Activated CD8-positive, alpha-beta T cell treated with anti-CD3 and anti-CD28 coated beads for 36 hours (primary cell): ENCODE results near the gene ZFP36L1. TPM values are rescaled to one million over a fixed set of nuclear protein-coding genes. Genes with fewer than 3 reads are reported as not detected.

Experiments used
- ATAC-seq: fragments of 200-7000 bp; cut with Tn5 transposase; one replicate; pipeline ENCODE4 v1.10.0; 2021; ENCODE audit warnings: mild to moderate bottlenecking, moderate library complexity
- CTCF ChIA-PET: fragments of 350-600 bp; sonication (Branson Sonifier 250); formaldehyde crosslinking; loops from one replicate; lab custom pipeline; 2021; ENCODE audit warnings: antibody characterized with exemption; lab: Charles Lee
- POLR2A ChIA-PET: fragments of 350-600 bp; sonication (Branson Sonifier 250); formaldehyde crosslinking; loops from one replicate; lab custom pipeline; 2021; ENCODE audit warnings: antibody characterized with exemption; lab: Charles Lee
- DNase-seq: peaks from one replicate; pipeline ENCODE4 v3.0.0-alpha.2; 2020
- H3K27ac Mint-ChIP-seq: one replicate; pipeline ENCODE4 v1.8.0; 2021; ENCODE audit warnings: mild to moderate bottlenecking, mixed read lengths
- H3K27me3 Mint-ChIP-seq: one replicate; pipeline ENCODE4 v1.8.0; 2021; ENCODE audit warnings: mixed read lengths
- H3K36me3 Mint-ChIP-seq: one replicate; pipeline ENCODE4 v1.8.0; 2021; ENCODE audit warnings: low read depth, mixed read lengths
- H3K4me1 Mint-ChIP-seq: one replicate; pipeline ENCODE4 v1.8.0; 2021; ENCODE audit warnings: low read depth, mixed read lengths
- H3K4me3 Mint-ChIP-seq: one replicate; pipeline ENCODE4 v1.8.0; 2021; ENCODE audit warnings: mild to moderate bottlenecking, moderate library complexity, mixed read lengths
- H3K9me3 Mint-ChIP-seq: one replicate; pipeline ENCODE4 v1.8.0; 2021; ENCODE audit warnings: mixed read lengths
- CTCF ChIP-seq: fragments of 200-600 bp; IDR thresholded peaks from one replicate; pipeline ENCODE4 v1.8.0; 2022; ENCODE audit warnings: antibody characterized with exemption, mild to moderate bottlenecking
- intact Hi-C: fragments of 100-400 bp; cut with micrococcal nuclease; formaldehyde crosslinking; loops from one replicate; pipeline ENCODE4 v1.10.0; 2022
- total RNA-seq, 2 experiments: library from RNA; stranded (reverse); gene quantifications; one replicate each; pipeline ENCODE4 v1.2.3, GENCODE V29; 2021

The ZFP36L1 gene
- total RNA-seq, 2 experiments from 2014 or later = 57.4 to 60.6 TPM

GRCh38 chr14:68775614-68776126 is 17.2 kb downstream of the ZFP36L1 start:
- CTCF ChIA-PET = interaction anchor here (1.0 to 2.3 kb wide), 7 partner anchors 8 to 90 kb away, joined by 3 to 7 read pairs (median 4); no protein-coding TSS in a partner anchor
- Mint-ChIP-seq H3K4me1 (peaks cover 67% of the 10 kb centered on the region), H3K36me3 (peaks cover 2% of the 10 kb centered on the region), H3K4me3 (no peak overlapping the region), H3K27ac (no peak overlapping the region), H3K27me3 (no peaks in the 10 kb centered on the region), H3K9me3 (peaks cover 7% of the 10 kb centered on the region)
- DNase-seq (no peak), ATAC-seq (no peak)
- POLR2A ChIA-PET = interaction anchor here (0.5 to 1.2 kb wide), 5 partner anchors 13 to 43 kb away, joined by 3 to 4 read pairs (median 3); no protein-coding TSS in a partner anchor
- intact Hi-C loops = no loop called here
- peak; percentile 52 for TF ChIP-seq CTCF

- Mint-ChIP-seq H3K4me3 (no peak overlapping the region), H3K27me3 (no peaks in the 10 kb centered on the region), H3K36me3 (peaks cover 2% of the 10 kb centered on the region), H3K9me3 (peaks cover 7% of the 10 kb centered on the region), H3K27ac (no peak overlapping the region), H3K4me1 (peaks cover 60% of the 10 kb centered on the region)
- ATAC-seq = no peak
- ChIA-PET CTCF (interaction anchor here (1.0 to 2.9 kb wide), 11 partner anchors 9 to 831 kb away, joined by 3 to 10 read pairs (median 4); no protein-coding TSS in a partner anchor), POLR2A (interaction anchor here (0.5 to 1.2 kb wide), 3 partner anchors 11 to 42 kb away, joined by 3 to 4 read pairs (median 3); no protein-coding TSS in a partner anchor)
- TF ChIP-seq CTCF = no peak
- DNase-seq = no peak
- intact Hi-C loops = no loop called here
Observed at GRCh38 chr14:68774771-68775613, 17.9 kb downstream of the ZFP36L1 start.

GRCh38 chr14:68772761-68773381 is 20.0 kb downstream of the ZFP36L1 start:
- no peaks in the 10 kb centered on the region for H3K27me3 Mint-ChIP-seq
- no peak for TF ChIP-seq CTCF
- CTCF ChIA-PET = interaction anchor here (1.5 to 2.9 kb wide), 4 partner anchors 8 to 43 kb away, joined by 3 to 12 read pairs (median 6); no protein-coding TSS in a partner anchor
- peaks cover 42% of the 10 kb centered on the region for H3K4me1 Mint-ChIP-seq
- intact Hi-C loops = no loop called here
- peaks cover 2% of the 10 kb centered on the region for H3K36me3 Mint-ChIP-seq
- H3K27ac Mint-ChIP-seq = no peak overlapping the region
- no peak for DNase-seq
- no peak overlapping the region for H3K4me3 Mint-ChIP-seq
- H3K9me3 Mint-ChIP-seq = peaks cover 7% of the 10 kb centered on the region
- POLR2A ChIA-PET = interaction anchor here (0.9 to 2.3 kb wide), 6 partner anchors 8 to 23 kb away, joined by 3 to 21 read pairs (median 6); partner anchors contain the start of gene ZFP36L1
- no peak for ATAC-seq

GRCh38 chr14:68771631-68772030 is 21.2 kb downstream of the ZFP36L1 start:
- no peak for TF ChIP-seq CTCF
- Mint-ChIP-seq H3K27ac (peak overlapping the region; percentile 11), H3K4me3 (no peak overlapping the region), H3K27me3 (no peaks in the 10 kb centered on the region), H3K36me3 (peaks cover 2% of the 10 kb centered on the region), H3K9me3 (peaks cover 7% of the 10 kb centered on the region), H3K4me1 (peaks cover 49% of the 10 kb centered on the region)
- CTCF ChIA-PET = interaction anchor here (0.9 to 2.4 kb wide), 5 partner anchors 9 to 57 kb away, joined by 4 to 12 read pairs (median 4); no protein-coding TSS in a partner anchor
- peak; percentile 45 for ATAC-seq
- DNase-seq = peak; percentile 21
- intact Hi-C loops = no loop called here
- POLR2A ChIA-PET = interaction anchor here (0.5 to 2.3 kb wide), 6 partner anchors 9 to 489 kb away, joined by 3 to 21 read pairs (median 3); no protein-coding TSS in a partner anchor
